GM23338 (cell line): ENCODE results near the gene MAP3K5. TPM values are rescaled to one million over a fixed set of nuclear protein-coding genes. Genes with fewer than 3 reads are reported as not detected.
"Not testable (repeated sequence)": the region's sequence is repeated elsewhere in the genome, so short reads cannot be mapped to it uniquely, and the experiment has no call there.

Experiments used
- ATAC-seq: fragments of 200-7000 bp; cut with Tn5 transposase; 3 replicates; pipeline ENCODE4 v1.9.1; 2020
- DNase-seq: peaks from one replicate; pipeline ENCODE4 v3.0.0-alpha.2; 2015; ENCODE audit warnings: low spot score
- H2AFZ ChIP-seq: fragments of 200-600 bp; sonication (generic); 2 replicates; pipeline ENCODE4 v1.8.0; 2016; ENCODE audit warnings: antibody characterized with exemption, mild to moderate bottlenecking, moderate library complexity
- H3F3A ChIP-seq: fragments of 200-600 bp; sonication (generic); replicated peaks from 2 replicates; pipeline ENCODE4 v1.8.0; 2017; ENCODE audit warnings: antibody characterized with exemption, mixed run types, low read depth
- H3K27ac ChIP-seq: fragments of 200-600 bp; sonication (generic); 2 replicates; pipeline ENCODE4 v1.6.1; 2016; ENCODE audit warnings: low read depth
- H3K27me3 ChIP-seq: fragments of 200-600 bp; sonication (generic); 2 replicates; pipeline ENCODE4 v1.8.0; 2016; ENCODE audit warnings: mild to moderate bottlenecking, mixed run types, moderate library complexity; ENCODE audit not compliant: insufficient read depth
- H3K36me3 ChIP-seq: fragments of 200-600 bp; sonication (generic); 2 replicates; pipeline ENCODE4 v1.8.0; 2016; ENCODE audit warnings: mild to moderate bottlenecking; ENCODE audit not compliant: insufficient read depth
- H3K4me1 ChIP-seq: fragments of 200-600 bp; sonication (generic); 2 replicates; pipeline ENCODE4 v1.8.0; 2016; ENCODE audit warnings: mild to moderate bottlenecking, moderate library complexity; ENCODE audit not compliant: insufficient read depth
- H3K4me2 ChIP-seq: fragments of 200-600 bp; sonication (generic); 2 replicates; pipeline ENCODE4 v1.7.1; 2017; ENCODE audit warnings: mixed run types
- H3K4me3 ChIP-seq: fragments of 200-600 bp; sonication (generic); 2 replicates; pipeline ENCODE4 v1.6.1; 2016; ENCODE audit warnings: mixed run types
- H3K79me2 ChIP-seq: fragments of 200-600 bp; sonication (generic); replicated peaks from 2 replicates; pipeline ENCODE4 v1.8.0; 2017; ENCODE audit warnings: mild to moderate bottlenecking; ENCODE audit not compliant: insufficient read depth
- H3K9me2 ChIP-seq: fragments of 200-600 bp; sonication (generic); 2 replicates; pipeline ENCODE4 v1.8.0; 2017; ENCODE audit not compliant: insufficient read depth
- H4K20me1 ChIP-seq: fragments of 200-600 bp; sonication (generic); replicated peaks from 2 replicates; pipeline ENCODE4 v1.8.0; 2017; ENCODE audit warnings: mild to moderate bottlenecking; ENCODE audit not compliant: insufficient read depth
- H3K27ac Mint-ChIP-seq: 2 replicates; pipeline ENCODE4 v1.8.0; 2020; ENCODE audit warnings: inconsistent platforms, mild to moderate bottlenecking, moderate library complexity, mixed read lengths
- H3K27me3 Mint-ChIP-seq: 3 replicates; pipeline ENCODE4 v1.8.0; 2022; ENCODE audit warnings: low read depth, mild to moderate bottlenecking, moderate library complexity, mixed read lengths, inconsistent platforms; ENCODE audit not compliant: insufficient read depth, poor library complexity
- H3K36me3 Mint-ChIP-seq: 3 replicates; pipeline ENCODE4 v1.8.0; 2021; ENCODE audit warnings: low read depth, mild to moderate bottlenecking, inconsistent platforms, moderate library complexity, mixed read lengths
- H3K4me1 Mint-ChIP-seq: 3 replicates; pipeline ENCODE4 v1.8.0; 2020; ENCODE audit warnings: mild to moderate bottlenecking, inconsistent platforms, mixed read lengths
- H3K4me3 Mint-ChIP-seq: 3 replicates; pipeline ENCODE4 v1.8.0; 2021; ENCODE audit warnings: moderate library complexity, mild to moderate bottlenecking, inconsistent platforms, mixed read lengths
- H3K9me3 Mint-ChIP-seq: 3 replicates; pipeline ENCODE4 v1.8.0; 2020; ENCODE audit warnings: moderate library complexity, mild to moderate bottlenecking, inconsistent platforms, mixed read lengths
- CREB1 ChIP-seq: fragments of 250-450 bp; sonication (Bioruptor Pico); IDR thresholded peaks from 2 replicates; pipeline ENCODE4 v1.5.0; 2020; ENCODE audit warnings: low read depth, mild to moderate bottlenecking, moderate library complexity
- CTCF ChIP-seq, 2 experiments: fragments of 200-600 bp in 1 of 2; sonication (generic) in 1 of 2; conservative IDR thresholded peaks; 2 replicates each; pipeline versions ENCODE4 v1.5.1 to v1.6.1; 2016 to 2017; ENCODE audit warnings: antibody characterized with exemption in 2 of 2, low read depth in 2 of 2, mild to moderate bottlenecking in 2 of 2, moderate library complexity in 1 of 2
- EZH2 ChIP-seq: fragments of 200-600 bp; sonication (generic); IDR thresholded peaks from one replicate; pipeline ENCODE4 v1.8.0; 2017; ENCODE audit warnings: antibody characterized with exemption, mild to moderate bottlenecking, low read depth; ENCODE audit not compliant: unreplicated experiment
- EZH2phosphoT487 ChIP-seq: fragments of 200-600 bp; sonication (generic); IDR thresholded peaks from one replicate; pipeline ENCODE4 v1.8.1; 2018; ENCODE audit warnings: antibody characterized with exemption; ENCODE audit not compliant: unreplicated experiment
- POLR2AphosphoS5 ChIP-seq: IDR thresholded peaks from 2 replicates; pipeline ENCODE4 v1.6.1; 2016; ENCODE audit warnings: antibody characterized with exemption, low read depth
- REST ChIP-seq: IDR thresholded peaks from one replicate; pipeline ENCODE4 v1.6.1; 2018; ENCODE audit warnings: antibody characterized with exemption; ENCODE audit not compliant: unreplicated experiment
- ZNF331 ChIP-seq: fragments of 250-450 bp; sonication (Bioruptor Pico); IDR thresholded peaks from 2 replicates; pipeline ENCODE4 v1.5.0; 2020; ENCODE audit warnings: low read depth, mild to moderate bottlenecking, moderate library complexity
- polyA plus RNA-seq: library from polyadenylated mRNA; unstranded; fragments of >200 nt; fragmentation: Nextera tagmentation; extraction: Ambion mirVana; gene quantifications from 2 replicates; pipeline ENCODE4 v1.2.1, GENCODE V29; 2016
- total RNA-seq: library from RNA; depleted of rRNA; stranded (reverse); fragments of >200 nt; shearing (Covaris generic); gene quantifications from 2 replicates; pipeline ENCODE4 v1.2.3, GENCODE V29; 2014

MAP3K5 gene
- total and polyA plus RNA-seq, 2 experiments from 2014 or later = 0.76 to 2.8 TPM

- no peaks in the 10 kb centered on the region for H3K79me2 ChIP-seq
- ATAC-seq = no peak
- Mint-ChIP-seq H3K4me3 (no peak overlapping the region), H3K27ac (no peak overlapping the region), H3K36me3 (no peaks in the 10 kb centered on the region), H3K9me3 (0 out of 3 replicates have a peak, but pooled peaks cover 4% of the 10 kb centered on the region), H3K27me3 (no peaks in the 10 kb centered on the region), H3K4me1 (peaks cover 11% of the 10 kb centered on the region)
- H3K27me3 ChIP-seq = no peaks in the 10 kb centered on the region
- no peaks in the 10 kb centered on the region for H3F3A ChIP-seq
- no peak for TF ChIP-seq EZH2
- TF ChIP-seq CTCF (conservative IDR thresholded peaks at IDR 0.05; ENCODE audit: low read depth in 2 of 2) = no peak
- TF ChIP-seq EZH2phosphoT487 = no peak
- no peak for TF ChIP-seq REST
- no peak for TF ChIP-seq POLR2AphosphoS5
- no peak for TF ChIP-seq ZNF331 (CRISPR knock-in tag)
- TF ChIP-seq CREB1 (CRISPR knock-in tag) = no peak
- no peak overlapping the region for H3K27ac ChIP-seq
- H4K20me1 ChIP-seq = no peaks in the 10 kb centered on the region
- no peak for DNase-seq
- H3K4me1 ChIP-seq = peaks cover 9% of the 10 kb centered on the region; the same call in 1 of the 2 replicates
- no peak overlapping the region for H3K4me2 ChIP-seq
- H3K4me3 ChIP-seq = no peak overlapping the region
- no peaks in the 10 kb centered on the region for H3K36me3 ChIP-seq
- no peaks in the 10 kb centered on the region for H3K9me2 ChIP-seq
- H2AFZ ChIP-seq = no peak overlapping the region
Observed at GRCh38 chr6:136716917-136717715, 75.2 kb downstream of the MAP3K5 start.

- not testable (repeated sequence) for H3K27ac ChIP-seq, DNase-seq, H3K79me2 ChIP-seq, H3K4me2 ChIP-seq, H3K4me3 Mint-ChIP-seq, H3K9me2 ChIP-seq, H3K27me3 ChIP-seq, H3K36me3 Mint-ChIP-seq, H4K20me1 ChIP-seq, H3F3A ChIP-seq, H3K4me1 Mint-ChIP-seq, H3K4me3 ChIP-seq, ATAC-seq, H3K27ac Mint-ChIP-seq, H3K9me3 Mint-ChIP-seq, H3K4me1 ChIP-seq, H3K36me3 ChIP-seq, H3K27me3 Mint-ChIP-seq, H2AFZ ChIP-seq
Observed at GRCh38 chr6:136712642-136713041, 79.6 kb downstream of the MAP3K5 start.
